D721Med (cell line): Measurements from ENCODE around the gene SVEP1.

ENCODE experiments used
- DNase-seq: peaks from one replicate; pipeline ENCODE4 v3.0.0; 2011; ENCODE audit warnings: low spot score; ENCODE audit not compliant: insufficient read length
- FAIRE-seq: peaks from 2 replicates; lab custom pipeline; 2011; peaks lifted over from hg19 to GRCh38; lab: Jason Lieb, UNC
- CTCF ChIP-seq: IDR thresholded peaks from 2 replicates; pipeline ENCODE4 v1.5.1; 2012; ENCODE audit warnings: mild to moderate bottlenecking, control low read depth; ENCODE audit not compliant: insufficient read depth; ENCODE audit errors: missing control alignments

Gene SVEP1

DNA sequence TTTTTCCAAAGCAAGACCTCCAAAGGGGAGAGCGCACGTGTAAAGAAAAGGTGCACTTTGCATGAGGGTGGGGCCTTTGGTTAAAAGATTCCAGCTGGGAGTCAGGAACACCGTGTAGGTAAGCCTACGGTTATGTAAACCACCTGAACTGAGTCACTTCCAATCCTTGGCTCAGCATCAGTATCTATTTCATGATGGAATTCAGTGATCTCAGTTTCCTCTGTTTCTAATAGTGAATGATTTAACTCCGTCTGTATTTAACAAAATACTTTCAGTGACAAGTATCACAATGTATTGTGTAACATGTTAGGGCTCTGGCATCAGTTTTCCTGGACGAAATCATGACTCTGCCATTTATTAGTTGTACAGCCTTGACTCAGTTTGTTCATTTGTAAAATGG lies 1.3 kb upstream of the SVEP1 start:
- DNase-seq (no peak), FAIRE-seq (no peak)
- no peak for TF ChIP-seq CTCF

GRCh38 chr9:110579862-110580219 lies 300 bp upstream of the SVEP1 start:
- TF ChIP-seq CTCF, result no peak
- no peak for FAIRE-seq
- DNase-seq, result no peak

- DNase-seq (no peak), FAIRE-seq (no peak)
- TF ChIP-seq CTCF, result no peak
Measured at GRCh38 chr9:110578575-110579033, 937 bp downstream of the SVEP1 start.

GRCh38 chr9:110575945-110576344 lies 3.6 kb downstream of the SVEP1 start:
- FAIRE-seq, result no peak
- no peak for TF ChIP-seq CTCF
- DNase-seq, result no peak

DNA sequence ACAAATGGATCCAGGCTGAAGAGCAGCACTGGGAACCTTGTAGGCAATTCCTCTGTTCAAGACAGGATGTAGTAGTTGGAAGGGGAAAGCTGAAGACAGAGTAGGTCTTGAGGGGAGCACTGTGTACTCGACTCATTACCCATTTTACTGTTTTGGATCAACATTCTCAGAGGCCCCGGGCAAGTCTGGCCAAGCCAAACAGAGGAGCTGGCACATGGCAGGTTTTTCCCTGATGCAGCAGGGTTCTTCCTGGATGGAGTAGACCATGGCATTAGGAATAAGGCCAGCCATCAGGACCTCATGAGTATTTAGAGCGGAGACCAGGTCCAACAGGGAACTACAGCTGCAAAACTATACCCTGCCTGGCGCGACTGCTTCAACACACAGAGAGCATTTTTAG lies 4.4 kb downstream of the SVEP1 start:
- no peak for FAIRE-seq

GRCh38 chr9:110573305-110573704 lies 6.2 kb downstream of the SVEP1 start:
- TF ChIP-seq CTCF, result no peak
- no peak for FAIRE-seq
- no peak for DNase-seq

More for the DNA sequence above, 4.4 kb downstream of the SVEP1 start:
- no peak for DNase-seq
- TF ChIP-seq CTCF, result no peak

DNA sequence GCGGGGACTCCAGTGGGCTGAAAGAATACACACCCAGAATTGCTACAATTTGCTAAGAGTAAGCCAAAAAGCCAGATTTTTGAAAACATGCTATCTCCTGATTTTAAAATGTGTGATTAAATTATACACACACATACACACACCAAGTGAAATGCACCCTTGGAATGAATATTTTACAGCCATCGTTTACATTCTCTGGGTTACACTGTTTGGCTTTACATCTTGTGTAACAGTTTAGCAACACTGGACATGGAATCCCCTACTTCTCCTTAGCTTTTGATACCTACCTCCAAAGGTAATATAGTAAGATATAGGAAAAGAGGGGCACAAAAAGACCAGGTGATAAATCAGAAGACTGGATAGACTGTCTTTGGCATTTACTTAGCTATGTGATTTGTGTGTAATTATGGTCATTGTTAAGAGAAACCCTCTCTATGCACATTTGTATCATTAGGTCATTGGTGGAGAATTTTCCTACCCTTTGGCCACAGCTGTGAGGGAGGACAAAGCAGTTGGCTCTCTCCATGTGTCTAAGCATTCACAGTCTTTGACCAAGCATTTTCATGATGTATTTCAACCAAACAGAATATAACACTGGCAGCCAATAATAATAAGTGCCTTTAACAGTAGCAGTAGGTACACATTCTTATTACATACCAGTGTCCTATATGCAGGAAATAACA lies 7.6 kb downstream of the SVEP1 start:
- FAIRE-seq (no peak), DNase-seq (no peak)
- TF ChIP-seq CTCF, result no peak
